HFF-Myc (cell line): ENCODE data around the gene DBNDD1.

ENCODE experiments used
- DNase-seq: peaks from one replicate; pipeline ENCODE4 v3.0.0-alpha.2; 2011; ENCODE audit warnings: low read depth; ENCODE audit errors: extremely low read depth
- H3K4me3 ChIP-seq: replicated peaks from 2 replicates; pipeline ENCODE4 v1.5.1; 2011; ENCODE audit warnings: low read depth, mild to moderate bottlenecking, control low read depth, low read length
- CTCF ChIP-seq: IDR thresholded peaks from 2 replicates; pipeline ENCODE4 v1.5.1; 2012; ENCODE audit warnings: mild to moderate bottlenecking, low read depth, low read length, control low read depth; ENCODE audit errors: missing control alignments

The DBNDD1 gene

GRCh38 chr16:89961920-89962319 lies 57.3 kb downstream of the DBNDD1 start:
- TF ChIP-seq CTCF: no peak
- no peak for DNase-seq
- H3K4me3 ChIP-seq: no peak overlapping the region

GRCh38 chr16:89960966-89961365 lies 58.3 kb downstream of the DBNDD1 start:
- H3K4me3 ChIP-seq: no peak overlapping the region
- no peak for DNase-seq
- TF ChIP-seq CTCF: no peak

GRCh38 chr16:89958596-89958995 lies 60.7 kb downstream of the DBNDD1 start:
- no peak for TF ChIP-seq CTCF
- no peak overlapping the region for H3K4me3 ChIP-seq
- DNase-seq: no peak

GRCh38 chr16:89958068-89958467 lies 61.2 kb downstream of the DBNDD1 start:
- TF ChIP-seq CTCF: no peak
- DNase-seq: no peak
- H3K4me3 ChIP-seq: no peak overlapping the region

GRCh38 chr16:89957216-89957785 lies 62.0 kb downstream of the DBNDD1 start:
- no peak for DNase-seq

GRCh38 chr16:89956505-89957215 lies 62.6 kb downstream of the DBNDD1 start:
- H3K4me3 ChIP-seq: no peak overlapping the region
- no peak for DNase-seq
- TF ChIP-seq CTCF: no peak

More at GRCh38 chr16:89957216-89957785, 62.0 kb downstream of the DBNDD1 start:
- no peak overlapping the region for H3K4me3 ChIP-seq
- no peak for TF ChIP-seq CTCF
